GM23338 (cell line): ENCODE data around the gene DGKB. TPM values are rescaled to one million over a fixed set of nuclear protein-coding genes. Genes with fewer than 3 reads are reported as not detected.

Source experiments
- ATAC-seq: fragments of 200-7000 bp; cut with Tn5 transposase; 3 replicates; pipeline ENCODE4 v1.9.1; 2020
- DNase-seq: peaks from one replicate; pipeline ENCODE4 v3.0.0-alpha.2; 2015; ENCODE audit warnings: low spot score
- H2AFZ ChIP-seq: fragments of 200-600 bp; sonication (generic); 2 replicates; pipeline ENCODE4 v1.8.0; 2016; ENCODE audit warnings: antibody characterized with exemption, mild to moderate bottlenecking, moderate library complexity
- H3F3A ChIP-seq: fragments of 200-600 bp; sonication (generic); replicated peaks from 2 replicates; pipeline ENCODE4 v1.8.0; 2017; ENCODE audit warnings: antibody characterized with exemption, mixed run types, low read depth
- H3K27ac ChIP-seq: fragments of 200-600 bp; sonication (generic); 2 replicates; pipeline ENCODE4 v1.6.1; 2016; ENCODE audit warnings: low read depth
- H3K27me3 ChIP-seq: fragments of 200-600 bp; sonication (generic); 2 replicates; pipeline ENCODE4 v1.8.0; 2016; ENCODE audit warnings: mild to moderate bottlenecking, mixed run types, moderate library complexity; ENCODE audit not compliant: insufficient read depth
- H3K36me3 ChIP-seq: fragments of 200-600 bp; sonication (generic); 2 replicates; pipeline ENCODE4 v1.8.0; 2016; ENCODE audit warnings: mild to moderate bottlenecking; ENCODE audit not compliant: insufficient read depth
- H3K4me1 ChIP-seq: fragments of 200-600 bp; sonication (generic); 2 replicates; pipeline ENCODE4 v1.8.0; 2016; ENCODE audit warnings: mild to moderate bottlenecking, moderate library complexity; ENCODE audit not compliant: insufficient read depth
- H3K4me2 ChIP-seq: fragments of 200-600 bp; sonication (generic); 2 replicates; pipeline ENCODE4 v1.7.1; 2017; ENCODE audit warnings: mixed run types
- H3K4me3 ChIP-seq: fragments of 200-600 bp; sonication (generic); 2 replicates; pipeline ENCODE4 v1.6.1; 2016; ENCODE audit warnings: mixed run types
- H3K79me2 ChIP-seq: fragments of 200-600 bp; sonication (generic); replicated peaks from 2 replicates; pipeline ENCODE4 v1.8.0; 2017; ENCODE audit warnings: mild to moderate bottlenecking; ENCODE audit not compliant: insufficient read depth
- H3K9me2 ChIP-seq: fragments of 200-600 bp; sonication (generic); 2 replicates; pipeline ENCODE4 v1.8.0; 2017; ENCODE audit not compliant: insufficient read depth
- H4K20me1 ChIP-seq: fragments of 200-600 bp; sonication (generic); replicated peaks from 2 replicates; pipeline ENCODE4 v1.8.0; 2017; ENCODE audit warnings: mild to moderate bottlenecking; ENCODE audit not compliant: insufficient read depth
- H3K27ac Mint-ChIP-seq: 2 replicates; pipeline ENCODE4 v1.8.0; 2020; ENCODE audit warnings: inconsistent platforms, mild to moderate bottlenecking, moderate library complexity, mixed read lengths
- H3K27me3 Mint-ChIP-seq: 3 replicates; pipeline ENCODE4 v1.8.0; 2022; ENCODE audit warnings: low read depth, mild to moderate bottlenecking, moderate library complexity, mixed read lengths, inconsistent platforms; ENCODE audit not compliant: insufficient read depth, poor library complexity
- H3K36me3 Mint-ChIP-seq: 3 replicates; pipeline ENCODE4 v1.8.0; 2021; ENCODE audit warnings: low read depth, mild to moderate bottlenecking, inconsistent platforms, moderate library complexity, mixed read lengths
- H3K4me1 Mint-ChIP-seq: 3 replicates; pipeline ENCODE4 v1.8.0; 2020; ENCODE audit warnings: mild to moderate bottlenecking, inconsistent platforms, mixed read lengths
- H3K4me3 Mint-ChIP-seq: 3 replicates; pipeline ENCODE4 v1.8.0; 2021; ENCODE audit warnings: moderate library complexity, mild to moderate bottlenecking, inconsistent platforms, mixed read lengths
- H3K9me3 Mint-ChIP-seq: 3 replicates; pipeline ENCODE4 v1.8.0; 2020; ENCODE audit warnings: moderate library complexity, mild to moderate bottlenecking, inconsistent platforms, mixed read lengths
- CREB1 ChIP-seq: fragments of 250-450 bp; sonication (Bioruptor Pico); IDR thresholded peaks from 2 replicates; pipeline ENCODE4 v1.5.0; 2020; ENCODE audit warnings: low read depth, mild to moderate bottlenecking, moderate library complexity
- EZH2 ChIP-seq: fragments of 200-600 bp; sonication (generic); IDR thresholded peaks from one replicate; pipeline ENCODE4 v1.8.0; 2017; ENCODE audit warnings: antibody characterized with exemption, mild to moderate bottlenecking, low read depth; ENCODE audit not compliant: unreplicated experiment
- NANOG ChIP-seq: IDR thresholded peaks from 2 replicates; pipeline ENCODE4 v1.6.1; 2016; ENCODE audit warnings: antibody characterized with exemption, borderline replicate concordance
- POLR2AphosphoS5 ChIP-seq: IDR thresholded peaks from 2 replicates; pipeline ENCODE4 v1.6.1; 2016; ENCODE audit warnings: antibody characterized with exemption, low read depth
- ZNF331 ChIP-seq: fragments of 250-450 bp; sonication (Bioruptor Pico); IDR thresholded peaks from 2 replicates; pipeline ENCODE4 v1.5.0; 2020; ENCODE audit warnings: low read depth, mild to moderate bottlenecking, moderate library complexity
- polyA plus RNA-seq: library from polyadenylated mRNA; unstranded; fragments of >200 nt; fragmentation: Nextera tagmentation; extraction: Ambion mirVana; gene quantifications from 2 replicates; pipeline ENCODE4 v1.2.1, GENCODE V29; 2016
- total RNA-seq: library from RNA; depleted of rRNA; stranded (reverse); fragments of >200 nt; shearing (Covaris generic); gene quantifications from 2 replicates; pipeline ENCODE4 v1.2.3, GENCODE V29; 2014
- TF ChIP-seq, protein P1 (sequence below): fragments of 250-450 bp; sonication (Bioruptor Pico); IDR thresholded peaks from 2 replicates; pipeline ENCODE4 v1.5.0; 2020; ENCODE audit warnings: mild to moderate bottlenecking, moderate library complexity
- TF ChIP-seq, protein P2 (sequence below), 2 experiments: fragments of 200-600 bp in 1 of 2; sonication (generic) in 1 of 2; conservative IDR thresholded peaks; 2 replicates each; pipeline versions ENCODE4 v1.5.1 to v1.6.1; 2016 to 2017; ENCODE audit warnings: antibody characterized with exemption in 2 of 2, low read depth in 2 of 2, mild to moderate bottlenecking in 2 of 2, moderate library complexity in 1 of 2
- TF ChIP-seq, protein P3 (sequence below): IDR thresholded peaks from one replicate; pipeline ENCODE4 v1.6.1; 2018; ENCODE audit warnings: antibody characterized with exemption; ENCODE audit not compliant: unreplicated experiment

The DGKB gene
- total and polyA plus RNA-seq, 2 experiments from 2014 or later = 4.8 to 11.5 TPM

DNA sequence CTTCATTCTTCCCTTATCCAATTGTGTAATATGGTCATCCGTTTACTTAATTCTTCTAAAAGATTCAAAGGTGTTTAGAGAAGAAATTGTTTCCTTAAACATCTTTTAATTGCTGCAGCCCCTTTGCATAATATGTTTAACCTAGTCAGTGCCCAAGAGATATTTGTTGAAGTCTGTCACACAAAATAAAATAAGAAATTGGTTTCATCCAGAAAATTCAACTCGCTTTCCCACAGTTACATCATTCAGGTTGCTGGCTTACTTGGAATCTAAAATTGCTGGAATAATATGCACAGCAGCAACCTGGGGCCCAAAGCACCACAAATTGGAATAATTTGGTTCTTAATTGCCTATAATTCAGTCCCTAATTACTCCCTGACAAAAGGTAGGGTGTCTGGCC lies 758.0 kb downstream of the DGKB start (continued):
- TF ChIP-seq, protein P1, sequence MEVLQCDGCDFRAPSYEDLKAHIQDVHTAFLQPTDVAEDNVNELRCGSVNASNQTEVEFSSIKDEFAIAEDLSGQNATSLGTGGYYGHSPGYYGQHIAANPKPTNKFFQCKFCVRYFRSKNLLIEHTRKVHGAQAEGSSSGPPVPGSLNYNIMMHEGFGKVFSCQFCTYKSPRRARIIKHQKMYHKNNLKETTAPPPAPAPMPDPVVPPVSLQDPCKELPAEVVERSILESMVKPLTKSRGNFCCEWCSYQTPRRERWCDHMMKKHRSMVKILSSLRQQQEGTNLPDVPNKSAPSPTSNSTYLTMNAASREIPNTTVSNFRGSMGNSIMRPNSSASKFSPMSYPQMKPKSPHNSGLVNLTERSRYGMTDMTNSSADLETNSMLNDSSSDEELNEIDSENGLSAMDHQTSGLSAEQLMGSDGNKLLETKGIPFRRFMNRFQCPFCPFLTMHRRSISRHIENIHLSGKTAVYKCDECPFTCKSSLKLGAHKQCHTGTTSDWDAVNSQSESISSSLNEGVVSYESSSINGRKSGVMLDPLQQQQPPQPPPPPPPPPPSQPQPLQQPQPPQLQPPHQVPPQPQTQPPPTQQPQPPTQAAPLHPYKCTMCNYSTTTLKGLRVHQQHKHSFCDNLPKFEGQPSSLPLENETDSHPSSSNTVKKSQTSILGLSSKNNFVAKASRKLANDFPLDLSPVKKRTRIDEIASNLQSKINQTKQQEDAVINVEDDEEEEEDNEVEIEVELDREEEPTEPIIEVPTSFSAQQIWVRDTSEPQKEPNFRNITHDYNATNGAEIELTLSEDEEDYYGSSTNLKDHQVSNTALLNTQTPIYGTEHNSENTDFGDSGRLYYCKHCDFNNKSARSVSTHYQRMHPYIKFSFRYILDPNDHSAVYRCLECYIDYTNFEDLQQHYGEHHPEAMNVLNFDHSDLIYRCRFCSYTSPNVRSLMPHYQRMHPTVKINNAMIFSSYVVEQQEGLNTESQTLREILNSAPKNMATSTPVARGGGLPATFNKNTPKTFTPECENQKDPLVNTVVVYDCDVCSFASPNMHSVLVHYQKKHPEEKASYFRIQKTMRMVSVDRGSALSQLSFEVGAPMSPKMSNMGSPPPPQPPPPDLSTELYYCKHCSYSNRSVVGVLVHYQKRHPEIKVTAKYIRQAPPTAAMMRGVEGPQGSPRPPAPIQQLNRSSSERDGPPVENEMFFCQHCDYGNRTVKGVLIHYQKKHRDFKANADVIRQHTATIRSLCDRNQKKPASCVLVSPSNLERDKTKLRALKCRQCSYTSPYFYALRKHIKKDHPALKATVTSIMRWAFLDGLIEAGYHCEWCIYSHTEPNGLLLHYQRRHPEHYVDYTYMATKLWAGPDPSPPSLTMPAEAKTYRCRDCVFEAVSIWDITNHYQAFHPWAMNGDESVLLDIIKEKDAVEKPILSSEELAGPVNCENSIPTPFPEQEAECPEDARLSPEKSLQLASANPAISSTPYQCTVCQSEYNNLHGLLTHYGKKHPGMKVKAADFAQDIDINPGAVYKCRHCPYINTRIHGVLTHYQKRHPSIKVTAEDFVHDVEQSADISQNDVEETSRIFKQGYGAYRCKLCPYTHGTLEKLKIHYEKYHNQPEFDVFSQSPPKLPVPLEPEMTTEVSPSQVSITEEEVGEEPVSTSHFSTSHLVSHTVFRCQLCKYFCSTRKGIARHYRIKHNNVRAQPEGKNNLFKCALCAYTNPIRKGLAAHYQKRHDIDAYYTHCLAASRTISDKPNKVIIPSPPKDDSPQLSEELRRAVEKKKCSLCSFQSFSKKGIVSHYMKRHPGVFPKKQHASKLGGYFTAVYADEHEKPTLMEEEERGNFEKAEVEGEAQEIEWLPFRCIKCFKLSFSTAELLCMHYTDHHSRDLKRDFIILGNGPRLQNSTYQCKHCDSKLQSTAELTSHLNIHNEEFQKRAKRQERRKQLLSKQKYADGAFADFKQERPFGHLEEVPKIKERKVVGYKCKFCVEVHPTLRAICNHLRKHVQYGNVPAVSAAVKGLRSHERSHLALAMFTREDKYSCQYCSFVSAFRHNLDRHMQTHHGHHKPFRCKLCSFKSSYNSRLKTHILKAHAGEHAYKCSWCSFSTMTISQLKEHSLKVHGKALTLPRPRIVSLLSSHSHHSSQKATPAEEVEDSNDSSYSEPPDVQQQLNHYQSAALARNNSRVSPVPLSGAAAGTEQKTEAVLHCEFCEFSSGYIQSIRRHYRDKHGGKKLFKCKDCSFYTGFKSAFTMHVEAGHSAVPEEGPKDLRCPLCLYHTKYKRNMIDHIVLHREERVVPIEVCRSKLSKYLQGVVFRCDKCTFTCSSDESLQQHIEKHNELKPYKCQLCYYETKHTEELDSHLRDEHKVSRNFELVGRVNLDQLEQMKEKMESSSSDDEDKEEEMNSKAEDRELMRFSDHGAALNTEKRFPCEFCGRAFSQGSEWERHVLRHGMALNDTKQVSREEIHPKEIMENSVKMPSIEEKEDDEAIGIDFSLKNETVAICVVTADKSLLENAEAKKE = no peak
- TF ChIP-seq CREB1 (CRISPR knock-in tag) = no peak

DNA sequence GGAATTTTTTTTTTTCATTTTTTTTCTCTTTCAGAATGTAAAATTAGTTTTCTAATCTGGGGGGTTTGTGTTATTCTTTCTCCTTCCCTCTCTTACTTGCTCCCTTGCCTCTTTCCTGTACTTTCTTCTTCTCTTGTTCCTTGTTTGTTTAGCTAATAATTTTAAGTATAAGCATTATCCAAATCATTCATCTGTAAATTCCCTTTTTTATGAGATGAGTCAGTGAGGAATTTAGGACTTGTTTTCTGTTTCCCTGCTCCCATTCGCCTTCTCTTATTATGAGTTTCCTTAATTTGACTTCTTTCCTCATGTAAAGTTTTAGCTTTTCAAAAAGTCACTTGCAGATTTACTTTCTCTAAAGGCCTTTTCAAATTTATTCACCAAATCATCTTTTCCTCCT lies 758.4 kb downstream of the DGKB start:
- no peaks in the 10 kb centered on the region for H3K79me2 ChIP-seq
- Mint-ChIP-seq H3K4me1 (peaks cover 6% of the 10 kb centered on the region; the same call in 2 of the 3 replicates), H3K27ac (peak overlapping the region; percentile 85), H3K9me3 (no peaks in the 10 kb centered on the region), H3K36me3 (no peaks in the 10 kb centered on the region), H3K27me3 (no peaks in the 10 kb centered on the region), H3K4me3 (no peak overlapping the region)
- ATAC-seq (no peak), DNase-seq (no peak)
- H3K36me3 ChIP-seq = no peaks in the 10 kb centered on the region
- H2AFZ ChIP-seq = no peak overlapping the region
- peaks cover 12% of the 10 kb centered on the region; the same call in 1 of the 2 replicates for H3K4me1 ChIP-seq
- H3K4me3 ChIP-seq = no peak overlapping the region
- H3K27ac ChIP-seq = peak overlapping the region; percentile 6; the same call in 1 of the 2 replicates
- H3K9me2 ChIP-seq = no peaks in the 10 kb centered on the region
- H3K27me3 ChIP-seq = no peaks in the 10 kb centered on the region
- no peaks in the 10 kb centered on the region for H4K20me1 ChIP-seq
- H3F3A ChIP-seq = no peaks in the 10 kb centered on the region
- H3K4me2 ChIP-seq = peak overlapping the region; percentile 4; the same call in 1 of the 2 replicates
- TF ChIP-seq POLR2AphosphoS5 (no peak), EZH2 (no peak), ZNF331 (CRISPR knock-in tag) (no peak), NANOG (no peak)
- TF ChIP-seq, protein P2, sequence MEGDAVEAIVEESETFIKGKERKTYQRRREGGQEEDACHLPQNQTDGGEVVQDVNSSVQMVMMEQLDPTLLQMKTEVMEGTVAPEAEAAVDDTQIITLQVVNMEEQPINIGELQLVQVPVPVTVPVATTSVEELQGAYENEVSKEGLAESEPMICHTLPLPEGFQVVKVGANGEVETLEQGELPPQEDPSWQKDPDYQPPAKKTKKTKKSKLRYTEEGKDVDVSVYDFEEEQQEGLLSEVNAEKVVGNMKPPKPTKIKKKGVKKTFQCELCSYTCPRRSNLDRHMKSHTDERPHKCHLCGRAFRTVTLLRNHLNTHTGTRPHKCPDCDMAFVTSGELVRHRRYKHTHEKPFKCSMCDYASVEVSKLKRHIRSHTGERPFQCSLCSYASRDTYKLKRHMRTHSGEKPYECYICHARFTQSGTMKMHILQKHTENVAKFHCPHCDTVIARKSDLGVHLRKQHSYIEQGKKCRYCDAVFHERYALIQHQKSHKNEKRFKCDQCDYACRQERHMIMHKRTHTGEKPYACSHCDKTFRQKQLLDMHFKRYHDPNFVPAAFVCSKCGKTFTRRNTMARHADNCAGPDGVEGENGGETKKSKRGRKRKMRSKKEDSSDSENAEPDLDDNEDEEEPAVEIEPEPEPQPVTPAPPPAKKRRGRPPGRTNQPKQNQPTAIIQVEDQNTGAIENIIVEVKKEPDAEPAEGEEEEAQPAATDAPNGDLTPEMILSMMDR (conservative IDR thresholded peaks at IDR 0.05; ENCODE audit: low read depth in 2 of 2) = no peak
- TF ChIP-seq, protein P3, sequence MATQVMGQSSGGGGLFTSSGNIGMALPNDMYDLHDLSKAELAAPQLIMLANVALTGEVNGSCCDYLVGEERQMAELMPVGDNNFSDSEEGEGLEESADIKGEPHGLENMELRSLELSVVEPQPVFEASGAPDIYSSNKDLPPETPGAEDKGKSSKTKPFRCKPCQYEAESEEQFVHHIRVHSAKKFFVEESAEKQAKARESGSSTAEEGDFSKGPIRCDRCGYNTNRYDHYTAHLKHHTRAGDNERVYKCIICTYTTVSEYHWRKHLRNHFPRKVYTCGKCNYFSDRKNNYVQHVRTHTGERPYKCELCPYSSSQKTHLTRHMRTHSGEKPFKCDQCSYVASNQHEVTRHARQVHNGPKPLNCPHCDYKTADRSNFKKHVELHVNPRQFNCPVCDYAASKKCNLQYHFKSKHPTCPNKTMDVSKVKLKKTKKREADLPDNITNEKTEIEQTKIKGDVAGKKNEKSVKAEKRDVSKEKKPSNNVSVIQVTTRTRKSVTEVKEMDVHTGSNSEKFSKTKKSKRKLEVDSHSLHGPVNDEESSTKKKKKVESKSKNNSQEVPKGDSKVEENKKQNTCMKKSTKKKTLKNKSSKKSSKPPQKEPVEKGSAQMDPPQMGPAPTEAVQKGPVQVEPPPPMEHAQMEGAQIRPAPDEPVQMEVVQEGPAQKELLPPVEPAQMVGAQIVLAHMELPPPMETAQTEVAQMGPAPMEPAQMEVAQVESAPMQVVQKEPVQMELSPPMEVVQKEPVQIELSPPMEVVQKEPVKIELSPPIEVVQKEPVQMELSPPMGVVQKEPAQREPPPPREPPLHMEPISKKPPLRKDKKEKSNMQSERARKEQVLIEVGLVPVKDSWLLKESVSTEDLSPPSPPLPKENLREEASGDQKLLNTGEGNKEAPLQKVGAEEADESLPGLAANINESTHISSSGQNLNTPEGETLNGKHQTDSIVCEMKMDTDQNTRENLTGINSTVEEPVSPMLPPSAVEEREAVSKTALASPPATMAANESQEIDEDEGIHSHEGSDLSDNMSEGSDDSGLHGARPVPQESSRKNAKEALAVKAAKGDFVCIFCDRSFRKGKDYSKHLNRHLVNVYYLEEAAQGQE = no peak
